DOHH2 (cell line): ENCODE data around the gene UEVLD.

Source experiments
- EZH2phosphoT487 ChIP-seq: fragments of 200-600 bp; sonication (generic); IDR thresholded peaks from 2 replicates; pipeline ENCODE4 v1.6.1; 2017; ENCODE audit warnings: borderline replicate concordance, mild to moderate bottlenecking, antibody characterized with exemption, low read length, moderate library complexity, mixed read lengths
- TF ChIP-seq, protein P1 (sequence below): fragments of 200-600 bp; sonication (generic); IDR thresholded peaks from one replicate; pipeline ENCODE4 v1.5.1; 2014; ENCODE audit warnings: antibody characterized with exemption, mild to moderate bottlenecking, low read depth, low read length; ENCODE audit not compliant: poor library complexity, severe bottlenecking

- TF ChIP-seq, protein P1, sequence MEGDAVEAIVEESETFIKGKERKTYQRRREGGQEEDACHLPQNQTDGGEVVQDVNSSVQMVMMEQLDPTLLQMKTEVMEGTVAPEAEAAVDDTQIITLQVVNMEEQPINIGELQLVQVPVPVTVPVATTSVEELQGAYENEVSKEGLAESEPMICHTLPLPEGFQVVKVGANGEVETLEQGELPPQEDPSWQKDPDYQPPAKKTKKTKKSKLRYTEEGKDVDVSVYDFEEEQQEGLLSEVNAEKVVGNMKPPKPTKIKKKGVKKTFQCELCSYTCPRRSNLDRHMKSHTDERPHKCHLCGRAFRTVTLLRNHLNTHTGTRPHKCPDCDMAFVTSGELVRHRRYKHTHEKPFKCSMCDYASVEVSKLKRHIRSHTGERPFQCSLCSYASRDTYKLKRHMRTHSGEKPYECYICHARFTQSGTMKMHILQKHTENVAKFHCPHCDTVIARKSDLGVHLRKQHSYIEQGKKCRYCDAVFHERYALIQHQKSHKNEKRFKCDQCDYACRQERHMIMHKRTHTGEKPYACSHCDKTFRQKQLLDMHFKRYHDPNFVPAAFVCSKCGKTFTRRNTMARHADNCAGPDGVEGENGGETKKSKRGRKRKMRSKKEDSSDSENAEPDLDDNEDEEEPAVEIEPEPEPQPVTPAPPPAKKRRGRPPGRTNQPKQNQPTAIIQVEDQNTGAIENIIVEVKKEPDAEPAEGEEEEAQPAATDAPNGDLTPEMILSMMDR: no peak
- TF ChIP-seq EZH2phosphoT487: no peak
Measured at GRCh38 chr11:18534245-18534644, 54.3 kb downstream of the UEVLD start.
